Vagina (tissue), 2 donors: ENCODE data around the gene INTS2.
"Not testable (repeated sequence)": the region's sequence is repeated elsewhere in the genome, so short reads cannot be mapped to it uniquely, and the experiment has no call there.

Experiments used
- POLR2A ChIP-seq, 2 donors: fragments of 450-650 bp; IDR thresholded peaks; one replicate each; pipeline ENCODE4 v1.6.1; 2017; ENCODE audit warnings: antibody characterized with exemption in 2 of 2, mild to moderate bottlenecking in 2 of 2, moderate library complexity in 2 of 2
- POLR2AphosphoS5 ChIP-seq, 2 donors: sonication (generic); formaldehyde crosslinking; IDR thresholded peaks; one replicate each; pipeline ENCODE4 v1.9.0; 2017; ENCODE audit warnings: antibody characterized with exemption in 2 of 2, mild to moderate bottlenecking in 2 of 2, low read depth in 1 of 2; ENCODE audit not compliant: insufficient read depth in 1 of 2
- TF ChIP-seq, protein P1 (sequence below), 3 experiments: fragments of 450-650 bp in 2 of 3; fragments of 200-600 bp in 1 of 3; sonication (generic) in 1 of 3; IDR thresholded peaks; one replicate each; pipeline ENCODE4 v1.5.1; 2017 to 2019; ENCODE audit warnings: antibody characterized with exemption in 3 of 3, mild to moderate bottlenecking in 2 of 3, moderate library complexity in 2 of 3

DNA sequence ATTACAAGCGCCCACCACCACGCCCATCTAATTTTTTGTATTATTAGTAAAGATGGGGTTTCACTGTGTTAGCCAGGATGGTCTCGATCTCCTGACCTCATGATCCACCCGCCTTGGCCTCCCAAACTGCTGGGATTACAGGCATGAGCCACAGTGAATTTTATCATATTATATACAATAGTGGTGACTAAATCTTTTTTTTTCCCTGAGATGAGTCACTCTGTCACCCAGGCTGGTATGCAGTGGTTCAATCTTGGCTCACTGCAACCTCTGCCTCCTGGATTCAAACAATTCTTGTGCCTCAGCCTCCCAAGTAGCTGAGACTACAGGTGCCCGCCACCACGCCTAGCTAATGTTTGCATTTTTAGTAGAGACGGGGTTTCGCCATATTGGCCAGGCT is 41.9 kb downstream of the INTS2 start:
- not testable (repeated sequence) for TF ChIP-seq POLR2A (IDR thresholded peaks at IDR 0.05); POLR2AphosphoS5 (IDR thresholded peaks at IDR 0.05; ENCODE audit: insufficient read depth in 1 of 2, low read depth in 1 of 2)
- TF ChIP-seq, protein P1, sequence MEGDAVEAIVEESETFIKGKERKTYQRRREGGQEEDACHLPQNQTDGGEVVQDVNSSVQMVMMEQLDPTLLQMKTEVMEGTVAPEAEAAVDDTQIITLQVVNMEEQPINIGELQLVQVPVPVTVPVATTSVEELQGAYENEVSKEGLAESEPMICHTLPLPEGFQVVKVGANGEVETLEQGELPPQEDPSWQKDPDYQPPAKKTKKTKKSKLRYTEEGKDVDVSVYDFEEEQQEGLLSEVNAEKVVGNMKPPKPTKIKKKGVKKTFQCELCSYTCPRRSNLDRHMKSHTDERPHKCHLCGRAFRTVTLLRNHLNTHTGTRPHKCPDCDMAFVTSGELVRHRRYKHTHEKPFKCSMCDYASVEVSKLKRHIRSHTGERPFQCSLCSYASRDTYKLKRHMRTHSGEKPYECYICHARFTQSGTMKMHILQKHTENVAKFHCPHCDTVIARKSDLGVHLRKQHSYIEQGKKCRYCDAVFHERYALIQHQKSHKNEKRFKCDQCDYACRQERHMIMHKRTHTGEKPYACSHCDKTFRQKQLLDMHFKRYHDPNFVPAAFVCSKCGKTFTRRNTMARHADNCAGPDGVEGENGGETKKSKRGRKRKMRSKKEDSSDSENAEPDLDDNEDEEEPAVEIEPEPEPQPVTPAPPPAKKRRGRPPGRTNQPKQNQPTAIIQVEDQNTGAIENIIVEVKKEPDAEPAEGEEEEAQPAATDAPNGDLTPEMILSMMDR (IDR thresholded peaks at IDR 0.05), result not testable (repeated sequence)
